Tibial nerve (tissue), 4 donors: ENCODE data around the gene CCDC18. TPM values are rescaled to one million over a fixed set of nuclear protein-coding genes. Genes with fewer than 3 reads are reported as not detected.
"Not testable (repeated sequence)": the region's sequence is repeated elsewhere in the genome, so short reads cannot be mapped to it uniquely, and the experiment has no call there.

Experiments used
- DNase-seq, 2 donors: peaks; one replicate each; pipeline ENCODE4 v3.0.0-alpha.2; 2019; ENCODE audit warnings: low spot score in 2 of 2
- H3K27ac ChIP-seq, 4 donors: fragments of 200-600 bp; sonication (generic) in 3 of 4; one replicate each; pipeline ENCODE4 v1.5.1; 2017 to 2019; ENCODE audit warnings: mild to moderate bottlenecking in 1 of 4
- H3K27me3 ChIP-seq, 2 donors: fragments of 200-600 bp; sonication (generic) in 1 of 2; one replicate each; pipeline versions ENCODE4 v1.5.1 to v1.6.0; 2017 to 2019
- H3K36me3 ChIP-seq, 3 donors: fragments of 200-600 bp; sonication (generic); one replicate each; pipeline ENCODE4 v1.5.1; 2018 to 2019
- H3K4me1 ChIP-seq, 4 donors: fragments of 200-600 bp; sonication (generic) in 3 of 4; one replicate each; pipeline ENCODE4 v1.5.1; 2017 to 2019
- H3K4me3 ChIP-seq, 4 donors: fragments of 200-600 bp; sonication (generic) in 3 of 4; one replicate each; pipeline ENCODE4 v1.5.1; 2017 to 2019; ENCODE audit warnings: mild to moderate bottlenecking in 1 of 4, moderate library complexity in 1 of 4
- H3K9me3 ChIP-seq, 4 donors: fragments of 200-600 bp; sonication (generic) in 3 of 4; one replicate each; pipeline ENCODE4 v1.5.1; 2017 to 2019
- EP300 ChIP-seq, 2 donors: sonication (generic); formaldehyde crosslinking; IDR thresholded peaks; one replicate each; pipeline ENCODE4 v1.6.1; 2017; ENCODE audit warnings: antibody characterized with exemption in 2 of 2, mild to moderate bottlenecking in 1 of 2
- POLR2A ChIP-seq, 2 donors: fragments of 450-650 bp; IDR thresholded peaks; one replicate each; pipeline ENCODE4 v1.6.1; 2017; ENCODE audit warnings: antibody characterized with exemption in 2 of 2, mild to moderate bottlenecking in 2 of 2, moderate library complexity in 2 of 2
- WGBS, 2 donors: methylation state at CpG; one replicate each; pipeline ENCODE4 v1.1.5; 2018; 5-methylcytosine and 5-hydroxymethylcytosine counted together
- total RNA-seq, 4 donors: library from RNA; depleted of rRNA; stranded (reverse); fragments of >200 nt; gene quantifications; one replicate each; pipeline ENCODE4 v1.1.0, GENCODE V29; 2016
- TF ChIP-seq, protein P1 (sequence below), 5 experiments: fragments of 200-600 bp in 3 of 5; fragments of 450-650 bp in 2 of 5; sonication (generic) in 3 of 5; IDR thresholded peaks; one replicate each; pipeline ENCODE4 v1.5.1; 2016 to 2019; ENCODE audit warnings: antibody characterized with exemption in 5 of 5, mild to moderate bottlenecking in 3 of 5, moderate library complexity in 2 of 5

The CCDC18 gene
- total RNA-seq, 4 donors from 2014 or later: 2.2 to 16.0 (median 8.7) TPM

DNA sequence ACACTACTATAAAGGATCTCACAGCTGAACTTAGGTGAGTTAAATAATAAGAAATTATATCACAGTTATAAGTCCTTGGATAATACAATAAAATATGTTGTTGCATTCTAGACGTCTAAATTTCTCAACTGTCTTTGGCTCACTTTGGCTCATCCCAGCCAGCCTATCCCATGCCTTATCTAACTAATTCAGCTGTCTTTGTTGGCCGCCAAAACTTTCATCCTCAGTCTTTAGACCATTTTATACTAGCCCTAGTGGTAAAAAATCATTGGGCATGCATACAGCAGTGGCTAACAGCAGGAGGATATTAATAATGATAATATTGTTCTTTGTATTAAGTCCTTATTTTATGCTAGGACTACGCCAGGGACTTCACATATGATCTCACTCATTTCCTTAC, 59.3 kb downstream of the CCDC18 start:
- TF ChIP-seq EP300 (IDR thresholded peaks at IDR 0.05) (no peak), POLR2A (IDR thresholded peaks at IDR 0.05) (no peak)
- TF ChIP-seq, protein P1, sequence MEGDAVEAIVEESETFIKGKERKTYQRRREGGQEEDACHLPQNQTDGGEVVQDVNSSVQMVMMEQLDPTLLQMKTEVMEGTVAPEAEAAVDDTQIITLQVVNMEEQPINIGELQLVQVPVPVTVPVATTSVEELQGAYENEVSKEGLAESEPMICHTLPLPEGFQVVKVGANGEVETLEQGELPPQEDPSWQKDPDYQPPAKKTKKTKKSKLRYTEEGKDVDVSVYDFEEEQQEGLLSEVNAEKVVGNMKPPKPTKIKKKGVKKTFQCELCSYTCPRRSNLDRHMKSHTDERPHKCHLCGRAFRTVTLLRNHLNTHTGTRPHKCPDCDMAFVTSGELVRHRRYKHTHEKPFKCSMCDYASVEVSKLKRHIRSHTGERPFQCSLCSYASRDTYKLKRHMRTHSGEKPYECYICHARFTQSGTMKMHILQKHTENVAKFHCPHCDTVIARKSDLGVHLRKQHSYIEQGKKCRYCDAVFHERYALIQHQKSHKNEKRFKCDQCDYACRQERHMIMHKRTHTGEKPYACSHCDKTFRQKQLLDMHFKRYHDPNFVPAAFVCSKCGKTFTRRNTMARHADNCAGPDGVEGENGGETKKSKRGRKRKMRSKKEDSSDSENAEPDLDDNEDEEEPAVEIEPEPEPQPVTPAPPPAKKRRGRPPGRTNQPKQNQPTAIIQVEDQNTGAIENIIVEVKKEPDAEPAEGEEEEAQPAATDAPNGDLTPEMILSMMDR (IDR thresholded peaks at IDR 0.05): no peak
- Histone ChIP-seq H3K27me3 (no peaks in the 10 kb centered on the region), H3K4me1 (no peaks in the 10 kb centered on the region), H3K9me3 (peaks cover 0 to 14% (median 0%) of the 10 kb centered on the region in 4 donors), H3K27ac (no peak overlapping the region), H3K4me3 (no peak overlapping the region), H3K36me3 (peaks cover 0 to 35% (median 0%) of the 10 kb centered on the region in 3 donors)
- no peak for DNase-seq
- WGBS, 2 donors: 87 to 93% methylated on average over 3 of the region's 3 CpGs

DNA sequence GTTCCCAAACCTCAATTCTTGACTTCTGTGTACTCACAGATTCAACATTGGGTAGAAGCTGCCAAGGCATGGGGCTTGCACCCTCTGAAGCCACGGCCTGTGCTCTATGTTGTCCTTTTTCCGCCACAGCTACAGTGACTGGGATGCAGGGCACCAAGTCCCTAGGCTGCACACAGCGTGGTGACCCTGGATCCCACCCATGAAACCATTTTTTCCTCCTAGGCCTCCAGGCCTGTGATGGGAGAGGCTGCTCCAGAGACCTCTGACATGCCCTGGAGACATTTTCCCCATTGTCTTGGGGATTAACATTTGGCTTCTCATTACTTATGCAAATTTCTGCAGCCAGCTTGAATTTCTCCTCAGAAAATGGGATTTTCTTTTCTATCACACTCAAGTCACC, 62.7 kb downstream of the CCDC18 start:
- Histone ChIP-seq H3K9me3 (peaks cover 0 to 14% (median 0%) of the 10 kb centered on the region in 4 donors), H3K36me3 (peaks cover 0 to 35% (median 0%) of the 10 kb centered on the region in 3 donors)
- H3K4me1 ChIP-seq, H3K27ac ChIP-seq, DNase-seq, H3K27me3 ChIP-seq, H3K4me3 ChIP-seq: not testable (repeated sequence)
- WGBS, 2 donors: 97 to 98% methylated on average over 3 of the region's 3 CpGs

DNA sequence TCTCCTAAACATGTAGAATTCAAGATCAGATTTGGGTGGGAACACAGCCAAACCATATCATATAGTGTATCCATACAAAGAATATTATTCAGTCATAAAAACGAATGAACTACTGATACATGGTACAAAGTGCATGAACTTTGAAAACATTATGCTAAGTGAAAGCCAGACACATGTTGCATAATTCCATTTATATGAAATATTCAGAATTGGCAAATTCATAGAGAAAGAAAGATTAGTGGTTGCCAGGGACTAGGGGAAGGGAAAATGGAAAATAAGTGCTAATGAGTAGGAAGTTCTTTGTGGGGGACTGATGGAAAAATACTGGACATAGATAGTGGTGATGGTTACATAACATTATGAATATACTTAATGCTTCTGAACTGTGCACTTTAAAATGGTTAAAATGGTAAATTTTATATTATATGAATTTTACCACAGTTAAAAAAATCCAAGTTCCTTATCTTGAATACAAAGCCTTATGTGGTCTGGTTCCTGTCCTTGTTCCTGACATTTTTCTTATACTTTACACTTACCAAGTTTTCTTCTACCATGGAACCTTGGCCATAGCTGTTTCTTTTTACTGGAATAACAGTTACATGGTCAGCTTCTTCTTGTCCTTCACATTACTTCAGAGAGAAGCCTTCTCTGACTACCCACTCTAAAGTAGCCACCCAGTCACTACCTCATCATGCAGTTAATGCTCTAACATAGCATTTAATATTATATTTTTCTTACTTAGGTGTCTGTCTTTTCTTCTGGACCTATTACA, 64.0 kb downstream of the CCDC18 start:
- TF ChIP-seq, protein P1 (IDR thresholded peaks at IDR 0.05): no peak
- TF ChIP-seq EP300 (IDR thresholded peaks at IDR 0.05) (no peak), POLR2A (IDR thresholded peaks at IDR 0.05) (no peak)
- no peak overlapping the region for H3K27ac ChIP-seq
- no peak overlapping the region for H3K4me3 ChIP-seq
- H3K9me3 ChIP-seq: peaks cover 0 to 14% (median 0%) of the 10 kb centered on the region in 4 donors
- DNase-seq: no peak
- 38 to 42% methylated on average over 1 of the region's 1 CpG for WGBS, 2 donors
- H3K36me3 ChIP-seq: peaks cover 0 to 35% (median 0%) of the 10 kb centered on the region in 3 donors
- H3K27me3 ChIP-seq: no peaks in the 10 kb centered on the region
- no peaks in the 10 kb centered on the region for H3K4me1 ChIP-seq

DNA sequence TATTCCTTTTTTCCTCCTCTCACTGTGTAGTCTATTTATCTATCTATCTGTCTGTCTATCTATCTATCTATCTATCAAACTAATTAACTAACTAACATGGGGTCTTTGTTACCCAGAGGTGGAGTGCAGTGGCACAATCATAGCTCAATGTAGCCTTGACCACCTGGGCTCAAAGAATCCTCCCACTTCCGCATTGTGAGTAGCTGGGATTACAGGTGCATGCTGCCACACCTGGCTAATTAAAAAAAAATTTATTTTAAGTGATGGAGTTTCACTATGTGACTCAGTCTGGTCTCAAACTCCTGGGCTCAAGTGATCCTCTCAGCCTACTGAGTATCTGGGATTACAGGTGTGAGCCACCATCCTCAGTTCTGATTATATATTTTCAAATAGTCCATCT, 71.4 kb downstream of the CCDC18 start:
- no peak overlapping the region for H3K27ac ChIP-seq
- no peak for DNase-seq
- peaks cover 0 to 13% (median 0%) of the 10 kb centered on the region in 4 donors for H3K9me3 ChIP-seq
- no peak overlapping the region for H3K4me3 ChIP-seq
- 94 to 95% methylated on average over 1 of the region's 1 CpG for WGBS, 2 donors
- peaks cover 0 to 15% (median 0%) of the 10 kb centered on the region in 3 donors for H3K36me3 ChIP-seq
- TF ChIP-seq, protein P1 (IDR thresholded peaks at IDR 0.05): no peak
- TF ChIP-seq EP300 (IDR thresholded peaks at IDR 0.05): no peak
- no peak for TF ChIP-seq POLR2A (IDR thresholded peaks at IDR 0.05)
- H3K4me1 ChIP-seq: peaks cover 0 to 3% (median 0%) of the 10 kb centered on the region in 4 donors
- no peaks in the 10 kb centered on the region for H3K27me3 ChIP-seq

DNA sequence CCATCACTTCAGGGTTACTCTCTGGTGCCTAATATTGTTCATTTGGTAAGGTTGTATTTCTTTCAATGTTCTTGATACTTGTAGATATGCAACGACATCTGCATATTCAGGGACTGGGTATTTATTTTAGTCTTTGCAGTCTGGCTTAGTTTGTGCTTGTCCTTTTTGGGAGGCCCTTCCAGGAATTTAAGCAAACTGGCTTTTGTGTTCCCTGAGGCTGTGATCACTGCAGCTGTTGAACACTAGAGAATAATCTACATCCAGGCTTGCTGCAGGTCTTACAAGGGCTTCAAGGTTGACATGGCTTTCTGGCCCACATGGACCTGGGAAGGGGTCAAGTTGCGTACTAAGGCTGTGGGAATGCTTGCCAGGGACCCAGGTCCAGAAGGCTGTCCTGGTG, 72.1 kb downstream of the CCDC18 start:
- 88 to 97% methylated on average over 2 of the region's 2 CpGs for WGBS, 2 donors
- no peaks in the 10 kb centered on the region for H3K27me3 ChIP-seq
- H3K36me3 ChIP-seq: peaks cover 0 to 15% (median 0%) of the 10 kb centered on the region in 3 donors
- no peak for DNase-seq
- no peak overlapping the region for H3K27ac ChIP-seq
- peaks cover 0 to 3% (median 0%) of the 10 kb centered on the region in 4 donors for H3K4me1 ChIP-seq
- H3K4me3 ChIP-seq: no peak overlapping the region
- TF ChIP-seq, protein P1 (IDR thresholded peaks at IDR 0.05): no peak
- TF ChIP-seq EP300 (IDR thresholded peaks at IDR 0.05): no peak
- no peak for TF ChIP-seq POLR2A (IDR thresholded peaks at IDR 0.05)
- peaks cover 0 to 13% (median 0%) of the 10 kb centered on the region in 4 donors for H3K9me3 ChIP-seq
